Measurements from ENCODE around the gene SDSL. TPM values are rescaled to one million over a fixed set of nuclear protein-coding genes. Genes with fewer than 3 reads are reported as not detected.

The SDSL gene
- total RNA-seq, 1 donor from 2014 or later: 3.1 TPM

- H3K27me3 Mint-ChIP-seq (ENCODE audit: insufficient read depth, low read depth): peaks cover 6% of the 10 kb centered on the region
- H3F3A ChIP-seq (ENCODE audit: low read depth): peaks cover 15% of the 10 kb centered on the region
- TF ChIP-seq EZH2phosphoT487 (IDR thresholded peaks at IDR 0.05): no peak
- no peak for TF ChIP-seq EZH2 (IDR thresholded peaks at IDR 0.05)
- no peak for TF ChIP-seq CTCF (IDR thresholded peaks at IDR 0.05)
Measured at GRCh38 chr12:113428482-113428881, 6.3 kb downstream of the SDSL start.

GRCh38 chr12:113432986-113433385 is 10.8 kb downstream of the SDSL start:
- no peaks in the 10 kb centered on the region for H3F3A ChIP-seq (ENCODE audit: low read depth)
- Mint-ChIP-seq H3K4me1 (no peaks in the 10 kb centered on the region), H3K36me3 (no peaks in the 10 kb centered on the region), H3K27ac (no peak overlapping the region), H3K27me3 (ENCODE audit: insufficient read depth, low read depth) (peaks cover 4% of the 10 kb centered on the region), H3K4me3 (no peak overlapping the region), H3K9me3 (no peaks in the 10 kb centered on the region)
- H3K4me2 ChIP-seq: no peak overlapping the region
- no peaks in the 10 kb centered on the region for H3K79me2 ChIP-seq (ENCODE audit: low read depth)
- no peaks in the 10 kb centered on the region for H3K9me3 ChIP-seq (ENCODE audit: low read depth)
- H3K27me3 ChIP-seq: no peaks in the 10 kb centered on the region
- no peaks in the 10 kb centered on the region for H3K36me3 ChIP-seq
- H3K4me3 ChIP-seq: no peak overlapping the region
- H3K4me1 ChIP-seq: no peaks in the 10 kb centered on the region
- no peaks in the 10 kb centered on the region for H4K20me1 ChIP-seq (ENCODE audit: low read depth)
- H3K9ac ChIP-seq: no peak overlapping the region
- H3K27ac ChIP-seq: no peak overlapping the region
- no peak for DNase-seq (ENCODE audit: low spot score)
- TF ChIP-seq CTCF (IDR thresholded peaks at IDR 0.05) (no peak), EZH2 (IDR thresholded peaks at IDR 0.05) (no peak), EZH2phosphoT487 (IDR thresholded peaks at IDR 0.05) (no peak)
- H2AFZ ChIP-seq (replicated peaks): no peak overlapping the region

More at GRCh38 chr12:113428482-113428881, 6.3 kb downstream of the SDSL start:
- no peaks in the 10 kb centered on the region for H3K9me3 ChIP-seq (ENCODE audit: low read depth)
- no peaks in the 10 kb centered on the region for H4K20me1 ChIP-seq (ENCODE audit: low read depth)
- no peak overlapping the region for H3K4me3 ChIP-seq
- H3K4me1 Mint-ChIP-seq: peaks cover 7% of the 10 kb centered on the region
- H2AFZ ChIP-seq (replicated peaks): no peak overlapping the region
- no peak overlapping the region for H3K9ac ChIP-seq
- no peak overlapping the region for H3K27ac ChIP-seq
- no peak overlapping the region for H3K4me2 ChIP-seq
- H3K4me3 Mint-ChIP-seq: no peak overlapping the region
- no peaks in the 10 kb centered on the region for H3K9me3 Mint-ChIP-seq
- H3K27me3 ChIP-seq: no peaks in the 10 kb centered on the region
- H3K27ac Mint-ChIP-seq: no peak overlapping the region
- H3K36me3 Mint-ChIP-seq: no peaks in the 10 kb centered on the region
- no peak for DNase-seq (ENCODE audit: low spot score)
- H3K36me3 ChIP-seq: no peaks in the 10 kb centered on the region
- H3K79me2 ChIP-seq (ENCODE audit: low read depth): no peaks in the 10 kb centered on the region
- H3K4me1 ChIP-seq: peaks cover 7% of the 10 kb centered on the region

GRCh38 chr12:113435367-113435766 is 13.2 kb downstream of the SDSL start:
- Histone ChIP-seq H3K36me3 (no peaks in the 10 kb centered on the region), H3K4me1 (no peaks in the 10 kb centered on the region), H3K9ac (no peak overlapping the region), H3K27me3 (no peaks in the 10 kb centered on the region), H2AFZ (replicated peaks) (no peak overlapping the region), H4K20me1 (ENCODE audit: low read depth) (no peaks in the 10 kb centered on the region), H3K4me3 (no peak overlapping the region), H3K9me3 (ENCODE audit: low read depth) (no peaks in the 10 kb centered on the region), H3K4me2 (no peak overlapping the region), H3K79me2 (ENCODE audit: low read depth) (no peaks in the 10 kb centered on the region), H3K27ac (no peak overlapping the region), H3F3A (ENCODE audit: low read depth) (no peaks in the 10 kb centered on the region)
- peaks cover 6% of the 10 kb centered on the region for H3K4me1 Mint-ChIP-seq
- TF ChIP-seq CTCF (IDR thresholded peaks at IDR 0.05) (no peak), EZH2 (IDR thresholded peaks at IDR 0.05) (no peak), EZH2phosphoT487 (IDR thresholded peaks at IDR 0.05) (no peak)
- no peaks in the 10 kb centered on the region for H3K36me3 Mint-ChIP-seq
- no peaks in the 10 kb centered on the region for H3K9me3 Mint-ChIP-seq
- no peak overlapping the region for H3K4me3 Mint-ChIP-seq
- H3K27me3 Mint-ChIP-seq (ENCODE audit: insufficient read depth, low read depth): peaks cover 2% of the 10 kb centered on the region
- H3K27ac Mint-ChIP-seq: no peak overlapping the region
- no peak for DNase-seq (ENCODE audit: low spot score)

Measured in neural progenitor cell (in vitro differentiated cells).